ENCODE measurements around the gene DDX4. TPM values are rescaled to one million over a fixed set of nuclear protein-coding genes. Genes with fewer than 3 reads are reported as not detected.

The DDX4 gene
- total RNA-seq, 2 experiments from 2014 or later: not detected

DNA sequence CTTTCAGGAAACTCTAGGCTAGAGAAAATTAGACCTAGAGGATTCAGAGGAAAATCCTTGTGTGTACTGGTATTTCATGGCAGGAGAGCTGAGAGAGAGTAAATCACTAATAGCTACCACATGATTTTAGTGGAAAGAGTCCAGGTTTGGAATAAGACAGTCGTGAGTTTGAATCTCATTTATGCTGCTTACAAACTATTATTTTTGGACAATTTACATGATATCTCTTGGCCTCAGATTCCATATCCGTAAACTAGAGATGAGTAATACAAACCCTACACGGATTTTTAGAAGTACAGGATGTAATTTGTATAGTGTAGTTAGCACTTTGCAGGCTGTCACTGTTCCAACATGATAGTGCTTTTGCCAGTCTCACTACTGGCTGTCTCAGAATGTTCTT is 116.0 kb downstream of the DDX4 start:
- no peak overlapping the region for H3K4me3 ChIP-seq (ENCODE audit: low read depth, low read length, poor library complexity, severe bottlenecking)
- BruUV-seq (replicated peaks): no TSS peak
- ChIA-PET CTCF (ENCODE audit: unreplicated experiment) (no interaction called here), POLR2A (no interaction called here)
- no peaks in the 10 kb centered on the region for H3K4me1 ChIP-seq (ENCODE audit: insufficient read depth, low read length, poor library complexity, severe bottlenecking)
- H3K9me2 ChIP-seq (ENCODE audit: insufficient read depth, low read length): no peaks in the 10 kb centered on the region
- H3K36me3 ChIP-seq (ENCODE audit: insufficient read depth, low read length): no peaks in the 10 kb centered on the region
- H3K27ac ChIP-seq (ENCODE audit: low read depth, low read length, poor library complexity, severe bottlenecking): no peak overlapping the region
- TF ChIP-seq CTCF (conservative IDR thresholded peaks at IDR 0.05; ENCODE audit: low read length): no peak
- TF ChIP-seq EZH2phosphoT487 (IDR thresholded peaks at IDR 0.05; ENCODE audit: borderline replicate concordance, low read depth, low read length): no peak
- intact Hi-C loops (cut with micrococcal nuclease; ENCODE audit: unreplicated experiment): no loop called here
- no peak overlapping the region for H2AFZ ChIP-seq (ENCODE audit: low read length)
- H4K20me1 ChIP-seq (ENCODE audit: insufficient read depth, low read length): no peaks in the 10 kb centered on the region
- H3K79me2 ChIP-seq (ENCODE audit: insufficient read depth, low read depth, low read length): no peaks in the 10 kb centered on the region
- DNase-seq (ENCODE audit: low spot score): no peak
- no peaks in the 10 kb centered on the region for H3K9me3 ChIP-seq (ENCODE audit: low read length)
- no peak overlapping the region for H3K4me2 ChIP-seq (ENCODE audit: low read length)

GRCh38 chr5:55855509-55855908 is 117.6 kb downstream of the DDX4 start:
- no peak overlapping the region for H3K4me2 ChIP-seq (ENCODE audit: low read length)

More at GRCh38 chr5:55855509-55855908, 117.6 kb downstream of the DDX4 start:
- Histone ChIP-seq H3K36me3 (ENCODE audit: insufficient read depth, low read length) (no peaks in the 10 kb centered on the region), H3K9me3 (ENCODE audit: low read length) (no peaks in the 10 kb centered on the region), H3K79me2 (ENCODE audit: insufficient read depth, low read depth, low read length) (no peaks in the 10 kb centered on the region), H3K4me1 (ENCODE audit: insufficient read depth, low read length, poor library complexity, severe bottlenecking) (no peaks in the 10 kb centered on the region), H3K27ac (ENCODE audit: low read depth, low read length, poor library complexity, severe bottlenecking) (no peak overlapping the region), H2AFZ (ENCODE audit: low read length) (no peak overlapping the region), H3K9me2 (ENCODE audit: insufficient read depth, low read length) (no peaks in the 10 kb centered on the region), H3K4me3 (ENCODE audit: low read depth, low read length, poor library complexity, severe bottlenecking) (no peak overlapping the region), H4K20me1 (ENCODE audit: insufficient read depth, low read length) (no peaks in the 10 kb centered on the region)
- no peak for DNase-seq (ENCODE audit: low spot score)
- TF ChIP-seq CTCF (conservative IDR thresholded peaks at IDR 0.05; ENCODE audit: low read length) (no peak), EZH2phosphoT487 (IDR thresholded peaks at IDR 0.05; ENCODE audit: borderline replicate concordance, low read depth, low read length) (no peak)
- POLR2A ChIA-PET: no interaction called here
- CTCF ChIA-PET (ENCODE audit: unreplicated experiment): no interaction called here
- intact Hi-C loops (cut with micrococcal nuclease; ENCODE audit: unreplicated experiment): no loop called here
- BruUV-seq (replicated peaks): no TSS peak

Data from OCI-LY7 (cell line).